ENCODE data around the gene SAE1.
"Not testable (repeated sequence)": the region's sequence is repeated elsewhere in the genome, so short reads cannot be mapped to it uniquely, and the experiment has no call there.

SAE1 gene

GRCh38 chr19:47130589-47131227, at the start of gene SAE1:
TSS of gene SAE1 (plus strand) at chr19:47130835. CDS start at chr19:47130931, 96 bp downstream.
- DNase-seq, result peak; percentile 98 to 99

- DNase-seq, result no peak
Measured at GRCh38 chr19:47081095-47081494, 49.5 kb upstream of the SAE1 start.

- no peak for DNase-seq
Measured at GRCh38 chr19:47082493-47082892, 48.1 kb upstream of the SAE1 start.

GRCh38 chr19:47084879-47085439, 45.7 kb upstream of the SAE1 start:
- DNase-seq, result no peak

GRCh38 chr19:47086280-47086679, 44.4 kb upstream of the SAE1 start:
- no peak for DNase-seq

GRCh38 chr19:47089767-47090350, 40.8 kb upstream of the SAE1 start:
- DNase-seq, result no peak

GRCh38 chr19:47093254-47093653, 37.4 kb upstream of the SAE1 start:
- DNase-seq, result no peak

- no peak for DNase-seq
Measured at GRCh38 chr19:47093841-47094240, 36.8 kb upstream of the SAE1 start.

GRCh38 chr19:47094557-47095475, 35.8 kb upstream of the SAE1 start:
- DNase-seq, result no peak

GRCh38 chr19:47095476-47096099, 35.0 kb upstream of the SAE1 start:
- no peak for DNase-seq

GRCh38 chr19:47096100-47096704, 34.4 kb upstream of the SAE1 start:
- DNase-seq, result no peak

- DNase-seq, result no peak
Measured at GRCh38 chr19:47096721-47097120, 33.9 kb upstream of the SAE1 start.

- no peak for DNase-seq
Measured at GRCh38 chr19:47097396-47098201, 33.0 kb upstream of the SAE1 start.

GRCh38 chr19:47098608-47099007, 32.0 kb upstream of the SAE1 start:
- no peak for DNase-seq

GRCh38 chr19:47099576-47100050, 31.0 kb upstream of the SAE1 start:
- no peak for DNase-seq

- DNase-seq, result no peak
Measured at GRCh38 chr19:47100290-47100689, 30.3 kb upstream of the SAE1 start.

GRCh38 chr19:47101116-47101515, 29.5 kb upstream of the SAE1 start:
- not testable (repeated sequence) for DNase-seq

GRCh38 chr19:47102346-47103060, 28.1 kb upstream of the SAE1 start:
- no peak for DNase-seq

- DNase-seq, result no peak
Measured at GRCh38 chr19:47104680-47105079, 26.0 kb upstream of the SAE1 start.

GRCh38 chr19:47105874-47106273, 24.8 kb upstream of the SAE1 start:
- DNase-seq, result no peak

- no peak for DNase-seq
Measured at GRCh38 chr19:47106821-47107201, 23.8 kb upstream of the SAE1 start.
